Measurements from ENCODE around the gene ARF1. TPM values are rescaled to one million over a fixed set of nuclear protein-coding genes. Genes with fewer than 3 reads are reported as not detected.

ARF1 gene
- total RNA-seq, 1 donor from 2014 or later: 393 TPM

GRCh38 chr1:228096416-228097332 lies 14.2 kb downstream of the ARF1 start:
- no peak overlapping the region for H3K4me3 Mint-ChIP-seq (ENCODE audit: unreplicated experiment)
- no peak for DNase-seq (ENCODE audit: low spot score)
- H3K4me1 Mint-ChIP-seq (ENCODE audit: unreplicated experiment): peaks cover 25% of the 10 kb centered on the region
- H3K9me3 Mint-ChIP-seq (ENCODE audit: unreplicated experiment): no peaks in the 10 kb centered on the region
- peaks cover 18% of the 10 kb centered on the region for H3K27me3 Mint-ChIP-seq (ENCODE audit: unreplicated experiment)
- peaks cover 37% of the 10 kb centered on the region for H3K36me3 Mint-ChIP-seq (ENCODE audit: low read depth, unreplicated experiment)
- no peak overlapping the region for H3K27ac Mint-ChIP-seq (ENCODE audit: unreplicated experiment)
- no peak for TF ChIP-seq CTCF (IDR thresholded peaks at IDR 0.05; ENCODE audit: unreplicated experiment)

- H3K4me3 Mint-ChIP-seq (ENCODE audit: unreplicated experiment): peak overlapping the region; percentile 59
- no peak for DNase-seq (ENCODE audit: low spot score)
- H3K27me3 Mint-ChIP-seq (ENCODE audit: unreplicated experiment): peaks cover 15% of the 10 kb centered on the region
- peaks cover 18% of the 10 kb centered on the region for H3K4me1 Mint-ChIP-seq (ENCODE audit: unreplicated experiment)
- H3K9me3 Mint-ChIP-seq (ENCODE audit: unreplicated experiment): no peaks in the 10 kb centered on the region
- no peak overlapping the region for H3K27ac Mint-ChIP-seq (ENCODE audit: unreplicated experiment)
- TF ChIP-seq CTCF (IDR thresholded peaks at IDR 0.05; ENCODE audit: unreplicated experiment): no peak
- peaks cover 37% of the 10 kb centered on the region for H3K36me3 Mint-ChIP-seq (ENCODE audit: low read depth, unreplicated experiment)
These were observed 15.0 kb downstream of the ARF1 start for GRCh38 chr1:228097333-228098081.

DNA sequence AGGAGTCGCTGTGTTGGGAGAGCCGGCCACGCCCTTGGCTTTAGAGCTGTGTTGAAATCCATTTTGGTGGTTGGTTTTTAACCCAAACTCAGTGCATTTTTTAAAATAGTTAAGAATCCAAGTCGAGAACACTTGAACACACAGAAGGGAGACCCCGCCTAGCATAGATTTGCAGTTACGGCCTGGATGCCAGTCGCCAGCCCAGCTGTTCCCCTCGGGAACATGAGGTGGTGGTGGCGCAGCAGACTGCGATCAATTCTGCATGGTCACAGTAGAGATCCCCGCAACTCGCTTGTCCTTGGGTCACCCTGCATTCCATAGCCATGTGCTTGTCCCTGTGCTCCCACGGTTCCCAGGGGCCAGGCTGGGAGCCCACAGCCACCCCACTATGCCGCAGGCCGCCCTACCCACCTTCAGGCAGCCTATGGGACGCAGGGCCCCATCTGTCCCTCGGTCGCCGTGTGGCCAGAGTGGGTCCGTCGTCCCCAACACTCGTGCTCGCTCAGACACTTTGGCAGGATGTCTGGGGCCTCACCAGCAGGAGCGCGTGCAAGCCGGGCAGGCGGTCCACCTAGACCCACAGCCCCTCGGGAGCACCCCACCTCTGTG lies 15.9 kb downstream of the ARF1 start:
- no peak for TF ChIP-seq CTCF (IDR thresholded peaks at IDR 0.05; ENCODE audit: unreplicated experiment)
- Mint-ChIP-seq H3K27me3 (ENCODE audit: unreplicated experiment) (peaks cover 15% of the 10 kb centered on the region), H3K4me1 (ENCODE audit: unreplicated experiment) (peaks cover 18% of the 10 kb centered on the region), H3K36me3 (ENCODE audit: low read depth, unreplicated experiment) (peaks cover 37% of the 10 kb centered on the region), H3K27ac (ENCODE audit: unreplicated experiment) (no peak overlapping the region), H3K4me3 (ENCODE audit: unreplicated experiment) (no peak overlapping the region), H3K9me3 (ENCODE audit: unreplicated experiment) (no peaks in the 10 kb centered on the region)
- no peak for DNase-seq (ENCODE audit: low spot score)

DNA sequence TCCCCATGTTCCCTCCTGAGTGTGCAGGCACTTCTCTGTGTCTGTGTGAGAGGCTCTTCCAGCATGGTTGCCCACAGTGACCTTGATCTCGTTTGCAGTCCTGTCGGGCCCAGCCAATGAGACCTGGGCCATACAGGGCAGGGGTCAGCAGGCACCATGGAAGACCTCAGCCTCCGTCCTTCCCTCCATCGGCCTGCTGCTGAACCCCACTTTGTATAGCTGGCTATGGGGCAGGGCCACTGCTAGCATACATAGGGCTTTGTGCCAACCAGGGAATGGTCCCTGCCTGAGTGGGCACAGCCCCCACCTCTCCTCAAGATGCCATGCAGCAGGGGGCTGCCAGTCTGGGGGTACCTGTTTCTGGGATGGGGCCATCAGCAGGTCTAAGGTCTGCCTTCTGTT lies 16.8 kb downstream of the ARF1 start:
- no peaks in the 10 kb centered on the region for H3K9me3 Mint-ChIP-seq (ENCODE audit: unreplicated experiment)
- peaks cover 34% of the 10 kb centered on the region for H3K36me3 Mint-ChIP-seq (ENCODE audit: low read depth, unreplicated experiment)
- H3K4me1 Mint-ChIP-seq (ENCODE audit: unreplicated experiment): peaks cover 19% of the 10 kb centered on the region
- H3K4me3 Mint-ChIP-seq (ENCODE audit: unreplicated experiment): peak overlapping the region; percentile 78
- peaks cover 15% of the 10 kb centered on the region for H3K27me3 Mint-ChIP-seq (ENCODE audit: unreplicated experiment)
- DNase-seq (ENCODE audit: low spot score): no peak
- peak overlapping the region; percentile 24 for H3K27ac Mint-ChIP-seq (ENCODE audit: unreplicated experiment)
- no peak for TF ChIP-seq CTCF (IDR thresholded peaks at IDR 0.05; ENCODE audit: unreplicated experiment)

All from endothelial cell (in vitro differentiated cells).